ENCODE results near the gene DPF3. TPM values are rescaled to one million over a fixed set of nuclear protein-coding genes. Genes with fewer than 3 reads are reported as not detected.

Gene DPF3
- total and polyA plus RNA-seq, 4 donors = 0.17 to 3.9 (median 0.52) TPM

DNA sequence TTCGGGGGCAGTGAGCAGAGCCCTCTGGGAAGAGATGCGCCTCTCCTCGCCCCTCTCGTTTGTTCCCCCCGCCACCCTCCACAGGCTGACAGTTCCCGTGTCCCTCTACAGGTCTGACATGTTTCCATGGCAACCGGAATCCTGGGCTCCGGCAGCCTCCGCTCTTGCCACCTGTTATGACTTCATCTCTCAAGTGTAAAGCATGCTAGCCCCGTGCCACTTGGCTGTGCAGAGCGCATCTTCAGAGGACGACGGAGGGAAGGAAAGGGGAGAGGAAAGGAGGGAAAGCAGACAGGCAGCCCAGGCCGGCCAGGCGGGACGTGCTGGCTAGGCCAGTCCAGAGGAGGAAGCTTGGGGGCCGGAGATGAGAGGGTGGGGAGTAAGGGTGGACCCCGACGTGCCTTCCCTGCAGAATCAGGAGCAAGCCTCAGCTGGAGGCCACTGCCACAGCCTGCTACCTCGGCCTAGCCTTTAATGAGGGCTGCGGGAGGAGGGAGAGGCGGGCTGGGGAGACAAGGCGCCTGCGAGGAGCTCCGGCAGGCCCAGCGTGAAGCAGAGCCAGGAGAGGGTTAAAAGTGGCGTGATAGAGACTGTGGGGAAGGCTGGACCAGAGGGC, 214.3 kb downstream of the DPF3 start:
- Histone ChIP-seq H3K27ac (ENCODE audit: low read depth in 1 of 2, low read length in 1 of 2) (peak overlapping the region in 1 of 2 donors; percentile 56), H3K36me3 (ENCODE audit: control insufficient read depth in 4 of 4, insufficient read depth in 4 of 4, low read length in 4 of 4) (no peaks in the 10 kb centered on the region), H3K9ac (ENCODE audit: insufficient read depth in 1 of 2, low read length in 2 of 2) (no peak overlapping the region), H3K4me3 (no peak overlapping the region), H3K4me1 (ENCODE audit: control insufficient read depth in 5 of 5, insufficient read depth in 5 of 5, low read length in 5 of 5) (peaks cover 0 to 9% (median 0%) of the 10 kb centered on the region in 5 donors), H3K27me3 (ENCODE audit: control insufficient read depth in 3 of 3, insufficient read depth in 3 of 3, low read length in 2 of 3) (no peaks in the 10 kb centered on the region), H3K9me3 (ENCODE audit: control insufficient read depth in 4 of 4, insufficient read depth in 3 of 4, low read length in 3 of 4) (no peaks in the 10 kb centered on the region)
- ATAC-seq (ENCODE audit: insufficient read depth, low FRiP score) (no peak), DNase-seq (peak; percentile 25 to 50 (median 29))
- TF ChIP-seq, protein P1, sequence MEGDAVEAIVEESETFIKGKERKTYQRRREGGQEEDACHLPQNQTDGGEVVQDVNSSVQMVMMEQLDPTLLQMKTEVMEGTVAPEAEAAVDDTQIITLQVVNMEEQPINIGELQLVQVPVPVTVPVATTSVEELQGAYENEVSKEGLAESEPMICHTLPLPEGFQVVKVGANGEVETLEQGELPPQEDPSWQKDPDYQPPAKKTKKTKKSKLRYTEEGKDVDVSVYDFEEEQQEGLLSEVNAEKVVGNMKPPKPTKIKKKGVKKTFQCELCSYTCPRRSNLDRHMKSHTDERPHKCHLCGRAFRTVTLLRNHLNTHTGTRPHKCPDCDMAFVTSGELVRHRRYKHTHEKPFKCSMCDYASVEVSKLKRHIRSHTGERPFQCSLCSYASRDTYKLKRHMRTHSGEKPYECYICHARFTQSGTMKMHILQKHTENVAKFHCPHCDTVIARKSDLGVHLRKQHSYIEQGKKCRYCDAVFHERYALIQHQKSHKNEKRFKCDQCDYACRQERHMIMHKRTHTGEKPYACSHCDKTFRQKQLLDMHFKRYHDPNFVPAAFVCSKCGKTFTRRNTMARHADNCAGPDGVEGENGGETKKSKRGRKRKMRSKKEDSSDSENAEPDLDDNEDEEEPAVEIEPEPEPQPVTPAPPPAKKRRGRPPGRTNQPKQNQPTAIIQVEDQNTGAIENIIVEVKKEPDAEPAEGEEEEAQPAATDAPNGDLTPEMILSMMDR (IDR thresholded peaks at IDR 0.05; ENCODE audit: control extremely low read depth, extremely low read depth) = no peak
- WGBS, 2 donors = 58 to 75% methylated on average over 27 of the region's 27 CpGs

DNA sequence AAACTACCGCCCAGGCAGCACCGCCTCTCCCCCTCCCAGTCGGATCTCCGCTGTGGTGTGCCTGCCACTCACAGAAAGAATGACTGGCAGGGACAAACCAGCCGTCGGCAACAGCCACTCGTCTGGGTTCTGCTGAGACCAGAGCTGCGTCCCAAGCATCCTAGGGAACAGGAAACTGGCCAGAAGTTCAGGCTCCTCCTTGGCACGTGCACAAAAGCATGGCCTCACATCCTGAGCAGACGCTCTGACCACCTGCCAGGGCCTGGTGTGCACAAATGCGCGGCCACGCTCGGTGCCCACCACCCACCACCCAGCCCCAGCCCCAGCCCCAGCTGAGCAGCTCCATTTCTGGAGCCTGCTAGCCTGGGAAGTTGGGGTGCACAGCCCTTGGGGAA, 214.8 kb downstream of the DPF3 start:
- no peak overlapping the region for H3K4me3 ChIP-seq
- H3K9me3 ChIP-seq (ENCODE audit: control insufficient read depth in 4 of 4, insufficient read depth in 3 of 4, low read length in 3 of 4) = peaks cover 0 to 2% (median 0%) of the 10 kb centered on the region in 4 donors
- peaks cover 0 to 9% (median 0%) of the 10 kb centered on the region in 5 donors for H3K4me1 ChIP-seq (ENCODE audit: control insufficient read depth in 5 of 5, insufficient read depth in 5 of 5, low read length in 5 of 5)
- DNase-seq (peak; percentile 39 to 63 (median 42)), ATAC-seq (ENCODE audit: insufficient read depth, low FRiP score) (no peak)
- no peaks in the 10 kb centered on the region for H3K36me3 ChIP-seq (ENCODE audit: control insufficient read depth in 4 of 4, insufficient read depth in 4 of 4, low read length in 4 of 4)
- TF ChIP-seq, protein P1 (IDR thresholded peaks at IDR 0.05; ENCODE audit: control extremely low read depth, extremely low read depth) = no peak
- 43 to 69% methylated on average over 14 of the region's 14 CpGs for WGBS, 2 donors
- H3K27me3 ChIP-seq (ENCODE audit: control insufficient read depth in 3 of 3, insufficient read depth in 3 of 3, low read length in 2 of 3) = no peaks in the 10 kb centered on the region
- H3K9ac ChIP-seq (ENCODE audit: insufficient read depth in 1 of 2, low read length in 2 of 2) = no peak overlapping the region
- H3K27ac ChIP-seq (ENCODE audit: low read depth in 1 of 2, low read length in 1 of 2) = peak overlapping the region in 1 of 2 donors; percentile 56

DNA sequence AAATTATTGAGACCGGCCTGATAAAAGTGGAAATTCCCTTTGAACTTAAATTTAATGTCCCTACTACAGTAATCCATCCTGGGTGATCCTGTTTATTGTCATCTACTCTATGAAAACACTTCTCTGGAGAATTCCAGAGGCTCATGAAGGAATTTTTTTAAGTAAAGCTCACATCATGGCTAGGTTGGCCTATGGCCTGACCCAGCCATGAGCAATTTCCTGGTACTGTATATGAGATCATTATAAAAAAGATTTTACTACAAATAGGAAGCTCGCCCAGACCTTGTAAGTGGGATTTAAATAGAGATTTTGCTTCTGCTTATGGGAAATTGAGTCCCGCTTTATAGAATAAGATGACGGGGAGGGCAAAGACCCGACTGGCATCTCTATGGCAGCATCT, 215.5 kb downstream of the DPF3 start:
- TF ChIP-seq, protein P1 (IDR thresholded peaks at IDR 0.05; ENCODE audit: control extremely low read depth, extremely low read depth) = no peak
- 94 to 95% methylated on average over 5 of the region's 5 CpGs for WGBS, 2 donors
- no peak overlapping the region for H3K4me3 ChIP-seq
- ATAC-seq (ENCODE audit: insufficient read depth, low FRiP score) (no peak), DNase-seq (no peak)
- H3K9me3 ChIP-seq (ENCODE audit: control insufficient read depth in 4 of 4, insufficient read depth in 3 of 4, low read length in 3 of 4) = peaks cover 0 to 2% (median 0%) of the 10 kb centered on the region in 4 donors
- peaks cover 0 to 9% (median 0%) of the 10 kb centered on the region in 5 donors for H3K4me1 ChIP-seq (ENCODE audit: control insufficient read depth in 5 of 5, insufficient read depth in 5 of 5, low read length in 5 of 5)
- no peak overlapping the region for H3K9ac ChIP-seq (ENCODE audit: insufficient read depth in 1 of 2, low read length in 2 of 2)
- H3K36me3 ChIP-seq (ENCODE audit: control insufficient read depth in 4 of 4, insufficient read depth in 4 of 4, low read length in 4 of 4) = peaks cover 0 to 3% (median 0%) of the 10 kb centered on the region in 4 donors
- no peak overlapping the region for H3K27ac ChIP-seq (ENCODE audit: low read depth in 1 of 2, low read length in 1 of 2)
- no peaks in the 10 kb centered on the region for H3K27me3 ChIP-seq (ENCODE audit: control insufficient read depth in 3 of 3, insufficient read depth in 3 of 3, low read length in 2 of 3)

All from lung (tissue), 12 donors.